ENCODE data around the gene CFAP69.
A peak's percentile ranks its signal among the peaks of the same experiment; 100 is the strongest.
"Not testable (repeated sequence)": the region's sequence is repeated elsewhere in the genome, so short reads cannot be mapped to it uniquely, and the experiment has no call there.

Gene CFAP69

GRCh38 chr7:90345016-90345415 is 100.0 kb downstream of the CFAP69 start:
- TF ChIP-seq CTCF (IDR thresholded peaks at IDR 0.05; ENCODE audit: extremely low read depth, missing control alignments), result no peak
- no peak for DNase-seq (ENCODE audit: low spot score)

- DNase-seq (ENCODE audit: low spot score), result no peak
- no peak for TF ChIP-seq CTCF (IDR thresholded peaks at IDR 0.05; ENCODE audit: extremely low read depth, missing control alignments)
Measured at GRCh38 chr7:90345595-90346335, 100.8 kb downstream of the CFAP69 start.

DNA sequence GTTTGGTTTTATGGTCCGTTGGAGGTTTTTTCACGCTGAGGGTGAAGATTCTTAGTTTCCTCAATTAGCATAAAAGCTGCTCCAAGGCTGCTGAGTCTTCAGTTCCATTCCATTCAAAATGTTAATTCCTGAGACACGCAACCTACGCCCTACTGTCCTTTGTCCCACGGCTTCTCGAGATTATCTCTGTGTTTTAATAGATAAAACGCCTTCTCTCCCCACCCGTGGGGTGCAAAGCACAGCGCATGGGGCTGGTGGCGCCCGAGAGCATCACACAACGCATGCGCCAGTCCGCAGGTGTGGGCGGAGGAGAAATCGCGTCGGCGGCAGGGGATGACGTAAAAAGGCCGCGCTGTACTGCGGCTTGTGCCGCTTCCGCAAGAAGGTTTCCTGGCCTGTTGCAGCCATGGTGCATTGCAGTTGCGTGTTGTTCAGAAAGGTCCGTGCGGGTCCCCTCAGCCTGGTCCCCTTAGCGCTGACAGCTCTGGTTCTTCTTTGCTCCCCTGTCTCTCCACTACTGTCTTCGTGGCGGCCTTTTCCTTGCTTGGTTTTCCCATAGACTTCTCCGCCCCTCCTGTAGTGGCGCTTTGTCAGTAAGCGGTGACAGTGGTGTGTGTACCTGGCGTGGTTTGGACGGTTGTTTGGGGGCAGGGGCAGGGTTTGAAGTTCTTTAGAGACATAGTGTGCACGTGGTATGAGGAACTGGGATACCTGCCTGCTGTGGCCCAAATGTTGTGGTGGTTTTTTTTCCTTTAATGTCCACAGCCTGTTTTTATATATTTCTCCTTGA is 101.6 kb downstream of the CFAP69 start, which contains the start of gene GTPBP10:
Gene GTPBP10 (plus strand): TSS at position 381 of the 790 bp plus-strand sequence. CDS start 26 bp downstream, at position 407.
- TF ChIP-seq CTCF (IDR thresholded peaks at IDR 0.05; ENCODE audit: extremely low read depth, missing control alignments), result peak; percentile 84
- peak; percentile 92 for DNase-seq (ENCODE audit: low spot score)

DNA sequence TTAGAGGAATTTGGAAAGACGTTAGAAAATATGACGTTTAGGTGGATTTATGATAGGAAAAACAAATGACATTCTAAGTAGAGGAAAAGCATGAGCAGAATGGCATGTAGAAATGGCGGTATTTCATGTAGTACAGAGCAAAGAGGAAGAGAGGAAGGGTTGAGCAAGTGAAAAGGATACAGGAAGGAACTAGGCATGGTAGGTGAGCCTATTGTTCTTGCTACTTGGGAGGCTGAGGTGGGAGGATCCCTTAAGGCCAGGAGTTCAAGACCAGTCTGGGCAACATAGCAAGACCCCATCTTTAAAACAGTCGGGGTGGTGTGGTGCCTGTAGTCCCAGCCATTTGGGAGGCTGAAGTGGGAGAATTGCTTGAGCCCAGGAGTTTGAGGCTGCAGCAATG is 102.8 kb downstream of the CFAP69 start:
- TF ChIP-seq CTCF (IDR thresholded peaks at IDR 0.05; ENCODE audit: extremely low read depth, missing control alignments), result no peak
- DNase-seq (ENCODE audit: low spot score), result no peak

DNA sequence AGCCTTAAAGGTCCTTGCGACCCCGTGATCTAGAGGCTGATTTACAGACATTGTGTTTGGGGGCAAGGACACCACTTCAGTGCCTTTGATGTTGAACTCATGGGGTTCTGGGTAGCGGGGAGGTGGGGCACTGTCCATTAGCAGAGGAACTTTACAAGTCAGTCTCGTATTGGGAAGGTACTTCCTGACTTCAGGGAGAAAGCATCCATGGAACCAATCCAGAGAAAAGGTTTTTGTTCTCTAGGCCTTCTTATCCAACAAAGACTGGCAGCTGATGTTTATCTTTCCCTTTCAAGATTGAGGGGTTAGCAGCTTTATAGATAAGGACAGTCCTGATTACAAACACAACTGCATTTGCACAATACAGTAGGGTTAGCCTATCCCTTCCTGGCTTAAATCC is 104.3 kb downstream of the CFAP69 start:
- DNase-seq (ENCODE audit: low spot score), result no peak
- TF ChIP-seq CTCF (IDR thresholded peaks at IDR 0.05; ENCODE audit: extremely low read depth, missing control alignments), result no peak

DNA sequence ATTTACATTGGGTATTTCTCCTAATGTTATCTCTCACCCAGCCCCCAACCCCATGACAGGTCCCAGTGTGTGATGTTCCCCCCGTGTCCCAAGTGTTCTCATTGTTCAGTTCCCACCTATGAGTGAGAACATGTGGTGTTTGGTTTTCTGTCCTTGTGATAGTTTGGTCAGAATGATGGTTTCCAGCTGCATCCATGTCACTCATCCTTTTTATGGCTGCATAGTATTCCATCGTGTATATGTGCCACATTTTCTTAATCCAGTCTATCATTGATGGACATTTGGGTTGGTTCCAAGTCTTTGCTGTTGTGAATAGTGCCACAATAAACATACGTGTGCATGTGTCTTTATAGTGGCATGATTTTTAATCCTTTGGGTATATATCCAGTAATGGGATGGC is 105.1 kb downstream of the CFAP69 start:
- not testable (repeated sequence) for DNase-seq (ENCODE audit: low spot score)

DNA sequence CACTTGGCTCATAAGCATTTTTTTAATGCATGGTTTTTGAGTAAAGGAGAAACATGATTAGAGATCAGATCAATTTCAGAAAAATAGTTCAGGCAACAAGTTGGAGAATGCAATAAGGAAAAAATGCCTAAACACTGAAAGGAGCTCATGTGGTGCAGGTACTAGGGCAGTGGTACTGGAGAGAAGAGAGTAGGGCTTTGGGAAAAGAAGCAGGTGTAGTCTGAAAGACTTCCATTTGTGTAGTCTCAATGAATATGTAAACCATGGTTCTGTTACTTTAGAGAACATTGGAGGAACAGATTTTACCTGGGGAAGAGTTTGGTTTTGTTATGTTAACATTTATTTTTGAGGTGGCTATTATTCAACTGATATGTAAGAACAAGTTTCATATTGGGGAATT is 107.0 kb downstream of the CFAP69 start:
- no peak for DNase-seq (ENCODE audit: low spot score)
- no peak for TF ChIP-seq CTCF (IDR thresholded peaks at IDR 0.05; ENCODE audit: extremely low read depth, missing control alignments)
